ENCODE results near the gene SPATA2.

Gene SPATA2

GRCh38 chr20:49929142-49929494 is 13.8 kb upstream of the SPATA2 start:
- no peak for DNase-seq (ENCODE audit: low read depth)

GRCh38 chr20:49928411-49929141 is 13.2 kb upstream of the SPATA2 start:
- DNase-seq (ENCODE audit: low read depth), result peak; percentile 29

- no peak for DNase-seq (ENCODE audit: low read depth)
Measured at GRCh38 chr20:49925901-49926454, 10.6 kb upstream of the SPATA2 start.

GRCh38 chr20:49924247-49924646 is 8.9 kb upstream of the SPATA2 start:
- DNase-seq (ENCODE audit: low read depth), result no peak

GRCh38 chr20:49919461-49919860 is 4.1 kb upstream of the SPATA2 start:
- DNase-seq (ENCODE audit: low read depth), result no peak

GRCh38 chr20:49919009-49919408 is 3.7 kb upstream of the SPATA2 start:
- DNase-seq (ENCODE audit: low read depth), result no peak

- no peak for DNase-seq (ENCODE audit: low read depth)
Measured at GRCh38 chr20:49918446-49918845, 3.1 kb upstream of the SPATA2 start.

- DNase-seq (ENCODE audit: low read depth), result no peak
Measured at GRCh38 chr20:49916146-49917002, 1.0 kb upstream of the SPATA2 start.

- DNase-seq (ENCODE audit: low read depth), result no peak
Measured at GRCh38 chr20:49915118-49915379, 280 bp downstream of the SPATA2 start.

- DNase-seq (ENCODE audit: low read depth), result no peak
Measured at GRCh38 chr20:49914310-49915117, 815 bp downstream of the SPATA2 start.

- DNase-seq (ENCODE audit: low read depth), result no peak
Measured at GRCh38 chr20:49913399-49914047, 1.8 kb downstream of the SPATA2 start.

- DNase-seq (ENCODE audit: low read depth), result no peak
Measured at GRCh38 chr20:49910340-49910706, 5.0 kb downstream of the SPATA2 start.

GRCh38 chr20:49909499-49910339 is 5.6 kb downstream of the SPATA2 start:
- no peak for DNase-seq (ENCODE audit: low read depth)

- no peak for DNase-seq (ENCODE audit: low read depth)
Measured at GRCh38 chr20:49908258-49908565, 7.1 kb downstream of the SPATA2 start.

GRCh38 chr20:49907405-49908257 is 7.7 kb downstream of the SPATA2 start:
- DNase-seq (ENCODE audit: low read depth), result no peak

- DNase-seq (ENCODE audit: low read depth), result no peak
Measured at GRCh38 chr20:49906615-49907154, 8.6 kb downstream of the SPATA2 start.

GRCh38 chr20:49906101-49906604 is 9.2 kb downstream of the SPATA2 start:
- DNase-seq (ENCODE audit: low read depth), result no peak

GRCh38 chr20:49905415-49906091 is 9.8 kb downstream of the SPATA2 start:
- DNase-seq (ENCODE audit: low read depth), result no peak

Data from GM04503 (cell line).